DMS53 (cell line): ENCODE measurements around the gene LEP.

Experiments used
- DNase-seq: peaks from one replicate; lab custom pipeline; 2025; lab: John Stamatoyannopoulos, UW

LEP gene

DNA sequence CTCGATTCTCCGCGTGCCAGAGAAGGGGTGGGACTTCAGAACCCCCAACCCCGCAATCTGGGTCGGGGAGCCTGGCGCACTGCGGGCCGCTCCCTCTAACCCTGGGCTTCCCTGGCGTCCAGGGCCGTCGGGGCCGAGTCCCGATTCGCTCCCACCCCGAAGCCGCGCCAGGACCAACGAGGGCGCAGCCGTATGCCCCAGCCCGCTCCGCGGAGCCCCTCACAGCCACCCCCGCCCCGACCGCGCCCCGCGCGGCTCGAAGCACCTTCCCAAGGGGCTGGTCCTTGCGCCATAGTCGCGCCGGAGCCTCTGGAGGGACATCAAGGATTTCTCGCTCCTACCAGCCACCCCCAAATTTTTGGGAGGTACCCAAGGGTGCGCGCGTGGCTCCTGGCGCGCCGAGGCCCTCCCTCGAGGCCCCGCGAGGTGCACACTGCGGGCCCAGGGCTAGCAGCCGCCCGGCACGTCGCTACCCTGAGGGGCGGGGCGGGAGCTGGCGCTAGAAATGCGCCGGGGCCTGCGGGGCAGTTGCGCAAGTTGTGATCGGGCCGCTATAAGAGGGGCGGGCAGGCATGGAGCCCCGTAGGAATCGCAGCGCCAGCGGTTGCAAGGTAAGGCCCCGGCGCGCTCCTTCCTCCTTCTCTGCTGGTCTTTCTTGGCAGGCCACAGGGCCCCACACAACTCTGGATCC is at the start of gene LEP:
LEP (plus strand) TSS at position 583 of the 691 bp plus-strand sequence. CDS start 10,741 bp downstream, outside the sequence.
- no peak for DNase-seq

DNA sequence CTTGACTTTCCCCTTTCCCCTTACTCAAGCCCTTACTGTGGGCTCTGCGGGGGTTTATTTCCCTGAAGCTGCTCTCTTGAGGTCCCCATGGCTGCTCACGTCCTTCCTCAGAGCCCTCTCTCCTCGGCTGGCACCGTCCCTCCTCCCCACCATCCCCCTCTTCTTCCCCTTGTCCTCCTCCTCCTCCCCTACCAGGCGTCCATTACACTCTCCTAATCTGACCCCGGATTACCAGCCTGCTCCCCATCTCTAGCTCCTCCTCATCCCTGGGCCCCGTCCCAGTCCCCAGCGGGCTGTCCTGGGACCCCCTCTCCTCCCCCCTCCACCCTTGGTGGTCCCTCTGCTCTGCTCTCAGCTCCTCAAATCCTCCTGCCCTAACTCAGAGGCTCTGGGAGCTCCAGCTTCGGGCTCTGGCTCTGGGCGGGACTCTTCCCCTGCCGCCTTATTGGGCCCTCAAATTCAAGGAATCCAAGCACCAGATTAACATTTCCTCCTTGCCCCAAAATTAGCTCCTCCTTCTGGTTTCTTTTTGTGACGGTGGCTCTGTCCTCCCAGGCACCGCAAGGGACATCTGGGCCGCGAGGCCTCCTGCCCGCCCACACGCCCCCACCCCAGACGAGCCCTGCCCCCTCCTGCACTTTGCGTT is 48.5 kb upstream of the LEP start:
- no peak for DNase-seq

DNA sequence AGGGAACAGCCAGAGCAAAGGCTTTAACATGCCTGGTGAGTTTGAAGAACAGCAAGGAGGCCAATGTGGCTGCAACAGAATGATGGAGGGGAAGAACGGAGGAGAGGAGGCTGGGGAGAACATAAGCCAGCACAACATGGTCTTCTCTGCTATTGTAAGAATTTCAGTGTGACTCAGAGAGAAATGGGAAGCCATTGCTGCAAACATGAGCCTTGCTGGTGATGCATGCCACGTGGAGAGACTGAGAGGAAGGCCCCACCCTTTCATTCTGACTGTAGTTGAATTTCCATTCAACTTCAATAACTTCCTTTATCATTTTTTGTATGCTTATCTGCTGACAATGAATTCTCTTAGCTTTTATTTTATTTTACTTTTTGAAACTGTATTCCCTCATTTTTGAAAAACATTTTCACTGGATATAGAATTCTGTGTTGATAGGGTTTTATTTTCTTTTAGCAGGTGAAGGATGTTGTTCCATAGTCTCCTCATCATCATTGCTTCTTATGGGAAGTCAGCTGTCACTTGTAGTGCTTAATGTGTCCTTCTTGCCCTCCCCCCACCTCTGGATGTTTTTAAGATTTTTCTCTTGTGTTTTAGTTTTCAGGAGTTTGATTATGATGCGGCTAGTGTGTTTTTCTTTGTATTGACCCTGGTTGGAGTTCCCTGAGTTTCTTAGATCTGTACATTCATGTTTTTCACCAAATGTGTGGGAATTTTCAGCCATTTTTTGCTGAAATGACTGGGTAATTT is 46.4 kb upstream of the LEP start:
- peak; percentile 19 for DNase-seq

DNA sequence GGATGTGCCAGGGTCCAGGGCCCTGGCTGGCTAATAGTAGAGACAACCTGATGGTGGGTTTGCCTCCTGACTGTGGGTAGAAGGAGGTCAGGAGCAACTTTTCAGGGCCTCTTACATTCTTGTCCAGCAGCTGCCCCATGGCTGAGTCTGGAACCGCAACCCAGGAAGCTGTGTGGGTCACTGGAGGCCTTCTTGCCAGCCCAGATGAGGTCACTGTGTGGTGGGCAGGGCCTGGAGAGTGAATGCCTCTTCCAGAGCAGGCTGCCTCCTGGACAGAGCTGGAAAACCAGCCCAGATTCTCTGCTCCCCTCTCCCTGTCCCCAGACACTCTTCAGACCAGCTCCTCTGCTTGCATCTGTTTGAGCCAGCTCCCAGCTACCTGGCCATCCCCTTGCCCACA is 43.5 kb upstream of the LEP start:
- DNase-seq = no peak

DNA sequence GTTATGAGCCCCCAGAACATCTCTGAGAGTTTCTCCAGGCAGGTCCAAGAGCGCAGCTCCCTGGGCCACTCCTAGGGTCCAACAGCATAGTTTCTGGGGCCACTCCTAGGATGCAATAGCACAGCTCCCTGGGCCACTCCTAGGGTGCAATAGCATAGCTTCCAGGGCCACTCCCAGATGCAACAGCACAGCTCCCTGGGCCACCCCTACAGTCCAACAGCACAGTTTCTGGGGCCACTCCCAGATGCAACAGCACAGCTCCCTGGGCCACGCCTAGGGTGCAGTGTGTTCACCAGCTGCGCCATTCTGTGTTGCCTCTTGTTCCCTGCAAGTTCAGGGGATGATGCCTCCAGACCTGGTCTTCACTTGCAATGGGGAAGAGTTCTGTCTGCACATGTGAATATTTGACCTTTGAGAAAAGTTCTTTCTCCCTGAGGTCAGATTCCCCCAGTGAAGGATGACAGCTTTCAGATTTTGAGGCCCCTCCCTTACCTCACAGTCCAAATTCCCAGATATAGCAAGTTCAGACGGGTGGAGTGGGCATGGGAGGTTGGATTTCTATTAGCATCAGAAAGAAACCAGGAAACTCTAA is 43.0 kb upstream of the LEP start:
- DNase-seq = no peak

DNA sequence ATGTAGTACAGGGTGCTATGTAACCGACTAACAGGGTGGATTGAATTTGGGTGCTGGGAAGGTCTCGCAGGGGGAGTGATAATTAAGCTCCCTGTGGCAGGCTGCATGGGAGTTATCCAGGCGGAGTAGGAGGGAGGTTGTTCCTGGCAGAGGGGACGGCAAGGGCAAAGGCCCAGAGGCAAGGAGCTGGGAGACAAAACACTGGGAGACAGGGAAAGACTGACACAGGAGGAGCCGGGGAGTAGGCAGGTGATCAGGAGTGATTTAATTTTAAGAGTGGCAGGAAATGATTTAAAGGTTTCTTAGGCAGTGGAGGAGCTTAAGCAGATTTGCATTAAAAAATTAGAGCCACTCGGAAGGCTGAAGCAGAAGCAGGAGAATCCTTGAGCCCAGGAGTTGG is 40.7 kb upstream of the LEP start:
- no peak for DNase-seq

DNA sequence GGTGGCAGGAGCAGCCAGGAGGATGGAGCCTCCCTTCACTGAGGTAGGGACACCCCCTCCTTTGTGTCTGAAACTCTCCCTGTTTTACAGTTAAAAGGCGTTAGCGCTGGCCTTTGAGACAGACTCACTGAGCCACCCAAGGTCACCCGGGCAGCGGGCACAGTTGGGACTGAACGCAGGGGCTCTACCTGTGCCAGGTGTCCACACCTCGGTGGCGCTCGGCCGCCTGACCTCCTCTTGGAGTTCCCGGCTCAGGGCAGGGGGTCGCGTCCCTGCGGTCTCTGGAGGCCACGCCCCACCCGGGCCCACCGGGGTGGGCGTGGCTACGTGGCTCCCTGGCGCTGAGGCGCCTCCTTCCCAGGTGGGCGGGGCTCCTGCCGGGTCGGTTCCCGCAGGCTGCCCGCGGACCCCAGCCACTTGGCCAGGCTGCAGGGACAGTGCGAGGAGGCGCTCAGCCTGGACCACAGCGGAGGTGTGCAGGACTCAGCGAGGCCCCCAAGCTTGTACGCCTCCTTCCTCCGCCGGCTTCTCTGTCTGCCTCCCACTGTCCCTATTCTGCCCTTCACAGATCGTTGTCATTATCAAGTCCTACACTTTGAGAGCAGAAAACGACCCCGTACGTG is 39.9 kb upstream of the LEP start:
- peak; percentile 51 for DNase-seq

DNA sequence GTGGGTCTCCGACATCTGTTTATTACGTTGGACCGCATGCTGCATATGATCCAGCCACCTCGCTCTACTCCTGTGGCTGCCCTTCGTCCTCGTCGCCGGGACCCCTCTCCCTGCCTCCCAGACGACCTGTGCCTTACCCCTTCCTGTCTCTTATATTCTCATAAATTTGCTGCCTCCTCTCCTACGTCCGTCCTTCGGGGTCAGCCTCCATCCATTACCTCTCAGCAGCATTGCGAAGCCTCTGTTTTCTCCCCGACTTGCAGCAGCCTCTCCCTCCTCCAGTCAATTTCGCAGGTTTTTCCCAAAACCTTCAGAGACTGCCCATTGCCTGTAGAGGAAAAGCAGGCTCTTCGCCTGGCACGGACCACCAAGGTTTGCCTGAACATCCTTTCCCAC is 39.4 kb upstream of the LEP start:
- DNase-seq = no peak

DNA sequence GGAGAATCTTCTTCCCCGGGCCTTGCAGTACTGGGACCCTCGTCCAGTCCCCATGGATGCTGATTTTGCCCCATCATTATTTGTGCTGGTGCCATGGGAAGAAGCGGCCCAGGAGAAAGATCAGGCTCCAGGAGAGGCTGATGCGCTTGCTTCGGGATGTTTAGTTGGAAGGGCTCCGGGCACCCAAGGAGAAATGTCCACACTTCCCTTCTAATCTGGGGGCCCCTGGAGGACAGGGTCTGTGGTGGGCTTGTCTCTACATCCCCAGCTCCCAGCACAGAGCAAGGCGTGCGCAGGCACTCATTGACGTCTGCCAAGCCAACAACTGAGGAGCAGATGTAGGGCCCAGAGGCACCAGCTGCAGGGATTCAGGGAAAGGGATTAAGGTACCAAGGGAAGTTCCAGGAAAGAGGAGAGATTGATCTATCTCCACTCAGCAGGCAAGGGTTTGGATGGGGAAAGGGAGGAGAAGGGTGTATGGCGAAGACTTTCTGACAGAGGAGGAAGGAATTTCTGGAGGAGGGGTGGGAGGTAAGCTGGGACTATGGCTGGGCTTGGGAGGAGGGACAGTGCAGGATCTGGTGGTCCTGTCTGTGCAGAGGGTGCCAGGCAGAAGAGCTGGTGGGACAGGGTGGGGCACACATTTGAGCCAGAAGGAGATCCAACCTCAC is 38.7 kb upstream of the LEP start:
- no peak for DNase-seq

DNA sequence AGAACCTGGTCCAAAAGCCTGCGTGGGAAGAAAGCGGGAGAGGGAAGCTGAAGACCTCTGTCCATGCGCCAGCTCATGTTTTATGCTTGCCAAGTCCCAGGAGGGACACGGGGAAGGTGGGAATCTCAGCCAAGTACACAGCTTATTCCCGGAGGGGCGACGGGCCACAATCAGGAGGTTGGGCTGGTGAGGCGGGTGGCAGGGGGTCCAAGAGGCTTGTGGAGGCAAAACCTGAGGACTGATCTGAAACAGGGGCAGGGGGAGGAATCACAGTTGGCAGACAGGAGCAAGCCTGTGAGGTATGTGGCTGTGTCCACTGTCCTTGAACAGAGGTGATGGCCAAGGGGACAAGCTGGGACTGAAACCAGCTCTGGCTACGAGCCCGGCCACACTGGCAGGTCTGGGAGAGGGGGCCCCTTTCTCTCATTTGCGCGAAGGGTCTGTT is 38.0 kb upstream of the LEP start:
- DNase-seq = no peak

DNA sequence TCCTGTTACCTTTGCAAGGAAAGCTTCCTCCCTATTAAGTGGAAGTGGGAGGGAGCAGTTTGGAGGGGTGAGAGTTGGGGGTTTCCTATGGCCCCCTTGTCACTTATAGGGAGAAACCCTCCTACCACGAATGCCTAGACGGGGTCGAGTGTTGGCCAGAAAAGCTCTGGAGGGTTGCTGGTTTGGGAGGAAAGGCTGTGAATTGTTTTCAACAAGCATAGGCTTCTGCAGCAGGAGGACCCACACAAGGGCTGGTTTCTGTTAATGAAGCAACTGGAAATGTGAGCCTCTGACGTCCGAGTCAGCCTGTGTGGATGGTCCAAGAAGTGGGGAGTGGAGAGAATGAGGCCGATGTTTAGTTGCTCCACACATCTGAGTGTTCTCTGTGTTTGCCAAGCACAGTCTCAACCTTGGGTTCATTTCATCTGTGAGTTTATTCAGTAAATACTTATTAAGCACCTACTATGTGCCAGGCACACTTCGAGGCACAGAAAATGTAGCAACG is 37.3 kb upstream of the LEP start:
- peak; percentile 20 for DNase-seq

DNA sequence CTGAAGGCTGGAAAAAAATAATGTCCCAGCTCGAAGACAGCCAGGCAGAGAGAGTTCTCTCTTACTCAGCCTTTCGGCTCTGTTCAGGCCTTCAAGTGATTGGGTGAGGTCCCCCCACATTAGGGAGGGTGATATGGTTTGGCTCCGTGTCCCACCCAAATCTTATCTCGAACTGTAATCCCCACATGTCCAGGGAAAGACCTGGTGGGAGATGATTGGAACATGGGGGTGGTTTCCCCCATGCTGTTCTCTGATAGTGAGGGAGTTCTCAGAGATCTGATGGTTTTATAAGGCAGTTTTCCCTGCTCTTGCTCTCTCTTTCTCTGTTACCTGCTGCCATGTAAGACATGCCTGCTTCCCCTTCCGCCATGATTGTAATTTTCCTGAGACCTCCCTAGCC is 36.6 kb upstream of the LEP start:
- DNase-seq = no peak

DNA sequence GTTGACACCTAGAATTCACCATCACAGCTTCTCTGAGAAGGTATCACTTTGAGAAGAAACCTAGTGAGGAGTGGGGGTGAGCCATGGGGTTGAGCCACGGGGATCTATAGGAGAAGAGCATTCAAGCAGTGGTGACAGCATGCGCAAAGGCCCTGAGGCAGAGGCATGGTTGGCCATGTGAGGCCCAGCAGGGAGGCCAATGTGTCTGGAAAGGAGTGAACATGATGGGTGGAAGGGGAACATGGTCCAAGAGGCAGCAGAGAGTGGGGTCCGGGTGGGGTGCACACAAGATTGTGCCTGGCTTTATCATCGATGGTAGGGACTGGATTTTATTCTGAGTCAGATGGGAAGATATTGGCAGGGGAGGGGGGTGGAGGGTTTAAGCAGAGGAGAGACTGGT is 36.0 kb upstream of the LEP start:
- no peak for DNase-seq

DNA sequence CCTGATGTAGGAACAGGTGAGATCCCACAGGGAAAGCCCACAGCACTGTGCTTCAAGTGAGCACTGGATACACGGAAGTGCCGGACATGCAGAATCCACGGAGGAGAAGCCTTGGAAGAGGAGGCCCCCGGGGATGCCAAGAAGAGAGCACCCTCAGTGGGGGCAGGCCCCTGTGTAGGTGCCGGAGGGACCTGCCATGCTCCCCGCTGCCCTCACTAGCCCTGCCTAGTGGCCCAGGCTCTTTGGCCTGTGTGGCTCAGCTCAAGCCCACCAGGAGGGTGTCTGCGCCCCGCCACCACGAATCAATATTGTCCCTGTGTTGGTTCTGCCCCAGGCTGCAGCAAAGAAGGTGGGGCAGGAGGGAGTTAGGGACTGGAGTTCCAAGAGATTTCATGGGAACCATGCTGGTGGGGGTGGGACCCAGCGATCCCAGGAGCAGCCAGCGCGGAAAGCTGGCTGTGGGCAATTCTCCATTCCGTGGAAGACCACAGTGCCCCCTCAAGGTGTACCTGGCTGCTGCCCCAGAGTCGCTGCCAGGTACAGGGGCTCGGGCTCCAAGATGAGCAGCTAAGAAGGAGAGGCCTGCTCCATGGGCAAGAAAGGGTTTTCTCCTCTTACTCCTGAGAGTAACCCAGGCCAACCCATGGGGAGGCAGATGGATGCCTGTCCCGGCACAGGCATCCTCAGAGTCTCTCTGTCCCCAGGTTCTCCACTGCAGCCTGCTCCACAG is 34.9 kb upstream of the LEP start:
- no peak for DNase-seq

DNA sequence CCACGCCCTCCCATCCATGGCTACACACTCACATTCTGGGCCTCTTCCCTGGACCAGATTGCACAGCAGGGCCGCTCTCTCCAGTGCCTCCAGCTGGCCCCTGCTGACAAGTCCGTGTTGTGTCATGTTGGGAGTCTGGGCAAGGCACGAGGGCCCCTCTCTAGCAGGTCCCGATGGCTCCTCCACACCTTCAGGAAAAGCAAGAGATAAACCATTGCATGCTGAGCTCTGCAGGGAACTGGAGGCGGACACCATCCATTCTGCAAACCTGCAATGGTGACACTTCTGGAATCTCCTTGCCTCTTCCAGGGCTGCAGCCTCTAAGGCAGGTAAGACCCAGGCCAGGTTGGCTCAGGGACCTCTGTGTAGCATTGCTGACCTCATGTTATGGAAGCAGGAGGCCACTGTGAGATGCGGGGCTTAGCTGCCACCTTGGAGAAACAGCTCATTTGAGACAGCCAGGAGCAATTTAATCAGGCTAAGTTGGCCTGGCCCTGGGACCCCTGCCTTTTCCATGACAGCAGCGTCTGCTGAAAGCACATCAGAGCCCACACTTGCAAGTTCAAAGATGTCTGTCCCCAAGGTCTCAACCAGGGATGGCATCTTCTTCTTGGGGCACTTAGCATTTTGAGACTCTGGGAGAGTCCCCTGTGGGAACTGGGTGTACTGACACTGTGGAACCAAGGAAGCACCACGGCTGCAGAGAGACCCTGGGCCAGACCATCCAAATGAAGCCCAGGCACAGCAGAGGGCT is 34.2 kb upstream of the LEP start:
- DNase-seq = no peak

DNA sequence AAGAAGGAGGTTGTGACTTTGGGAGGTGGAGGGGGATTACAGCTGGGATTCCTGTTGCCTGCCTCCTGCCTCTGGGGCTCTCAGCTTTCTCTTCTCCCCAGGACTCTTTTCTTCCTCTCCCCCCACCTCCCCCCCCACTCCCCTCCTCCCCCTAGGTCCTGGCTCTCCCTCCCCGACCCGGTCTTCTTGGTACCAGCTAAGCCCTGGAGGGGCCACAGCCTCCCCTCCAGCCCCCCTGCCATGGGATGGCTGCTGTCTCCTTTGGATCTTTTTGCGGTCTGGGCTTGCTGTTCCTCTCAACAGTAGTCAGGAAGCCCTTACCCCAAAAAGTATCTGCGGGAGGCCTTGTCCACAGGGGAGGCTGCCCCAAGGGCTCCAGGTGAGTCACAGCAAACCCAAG is 33.5 kb upstream of the LEP start:
- DNase-seq = no peak

DNA sequence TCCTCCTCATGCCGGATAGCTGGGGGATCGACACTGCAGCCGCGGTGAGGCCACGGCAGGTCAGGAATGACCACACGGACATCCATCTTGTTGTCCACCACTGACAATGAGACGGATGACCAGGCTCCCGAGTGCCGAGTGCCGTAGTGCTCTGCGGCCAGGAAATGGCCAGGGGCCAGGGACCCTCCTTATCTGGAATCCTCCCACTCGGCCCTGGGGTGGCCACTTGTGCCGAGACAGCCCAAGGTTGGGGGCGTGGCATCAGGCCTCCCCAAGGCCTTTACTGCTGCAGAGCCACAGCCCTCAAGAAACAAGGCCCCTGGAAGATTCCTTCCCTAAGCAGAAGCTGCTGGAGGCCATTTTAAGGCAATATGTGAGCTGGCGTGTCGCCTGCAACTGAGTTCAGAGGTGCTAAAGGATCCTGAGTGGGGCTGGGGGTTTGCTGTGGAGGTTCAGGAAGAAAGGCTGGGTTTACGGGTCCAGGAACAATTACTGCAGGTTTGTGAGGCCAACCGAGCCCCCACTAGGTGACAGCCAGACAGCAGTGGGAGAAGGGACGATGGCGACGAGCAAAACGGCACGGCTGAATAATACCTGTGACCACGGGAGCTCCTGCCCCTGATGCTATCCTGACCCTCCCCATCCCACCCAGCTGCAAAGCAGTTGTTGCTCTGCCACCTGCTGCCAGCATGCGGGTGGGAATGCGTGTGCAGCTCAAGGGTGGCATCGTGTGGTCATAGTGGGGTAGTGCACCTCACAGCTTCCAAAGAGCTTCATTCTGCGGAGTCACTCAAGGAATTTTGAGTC is 31.6 kb upstream of the LEP start:
- DNase-seq = peak; percentile 87

DNA sequence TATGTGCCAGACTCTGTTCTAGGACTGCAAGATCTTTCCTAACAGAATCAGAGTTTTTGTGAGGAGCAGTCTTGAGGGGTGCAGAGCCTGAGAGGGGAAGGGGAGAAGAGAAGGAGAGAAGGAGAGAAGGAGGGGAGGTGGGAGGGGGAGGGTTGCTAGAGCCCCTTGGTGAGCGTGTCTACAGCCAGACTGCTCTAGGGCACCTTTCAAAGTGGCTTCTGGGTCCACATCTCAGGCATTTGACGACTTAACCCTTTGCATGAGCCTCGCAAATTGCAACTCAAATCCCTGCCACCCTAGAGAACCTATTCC is 31.1 kb upstream of the LEP start:
- no peak for DNase-seq
